ENCODE measurements around the gene TTC24.

DNA sequence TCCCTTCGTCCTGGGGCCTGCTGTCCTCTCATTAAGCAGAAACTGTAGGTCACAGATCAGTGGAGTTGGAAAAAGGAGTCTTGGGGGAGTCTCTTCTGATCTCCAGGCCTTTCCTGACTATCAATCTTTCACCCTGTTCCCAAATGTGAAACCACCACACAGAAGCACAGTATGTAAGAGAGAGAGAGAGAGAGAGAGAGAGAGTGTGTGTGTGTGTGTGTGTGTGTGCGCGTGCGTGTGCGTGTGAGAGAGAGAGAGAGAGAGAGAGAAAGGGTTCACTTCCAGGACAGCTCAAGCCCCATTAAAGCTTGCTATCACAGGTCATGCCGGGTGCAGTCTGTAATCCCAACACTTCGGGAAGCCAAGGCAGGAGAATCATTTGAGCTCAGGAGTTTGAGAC is 1.5 kb upstream of the TTC24 start:
- TF ChIP-seq, protein P1, sequence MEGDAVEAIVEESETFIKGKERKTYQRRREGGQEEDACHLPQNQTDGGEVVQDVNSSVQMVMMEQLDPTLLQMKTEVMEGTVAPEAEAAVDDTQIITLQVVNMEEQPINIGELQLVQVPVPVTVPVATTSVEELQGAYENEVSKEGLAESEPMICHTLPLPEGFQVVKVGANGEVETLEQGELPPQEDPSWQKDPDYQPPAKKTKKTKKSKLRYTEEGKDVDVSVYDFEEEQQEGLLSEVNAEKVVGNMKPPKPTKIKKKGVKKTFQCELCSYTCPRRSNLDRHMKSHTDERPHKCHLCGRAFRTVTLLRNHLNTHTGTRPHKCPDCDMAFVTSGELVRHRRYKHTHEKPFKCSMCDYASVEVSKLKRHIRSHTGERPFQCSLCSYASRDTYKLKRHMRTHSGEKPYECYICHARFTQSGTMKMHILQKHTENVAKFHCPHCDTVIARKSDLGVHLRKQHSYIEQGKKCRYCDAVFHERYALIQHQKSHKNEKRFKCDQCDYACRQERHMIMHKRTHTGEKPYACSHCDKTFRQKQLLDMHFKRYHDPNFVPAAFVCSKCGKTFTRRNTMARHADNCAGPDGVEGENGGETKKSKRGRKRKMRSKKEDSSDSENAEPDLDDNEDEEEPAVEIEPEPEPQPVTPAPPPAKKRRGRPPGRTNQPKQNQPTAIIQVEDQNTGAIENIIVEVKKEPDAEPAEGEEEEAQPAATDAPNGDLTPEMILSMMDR (IDR thresholded peaks at IDR 0.05; ENCODE audit: low read depth, low read length) = no peak
- TF ChIP-seq POLR2A (IDR thresholded peaks at IDR 0.05; ENCODE audit: extremely low read depth, insufficient read length) = no peak

Measured in NB4 (cell line).